ENCODE measurements around the gene DOCK10. TPM values are rescaled to one million over a fixed set of nuclear protein-coding genes. Genes with fewer than 3 reads are reported as not detected.

DOCK10 gene
- total RNA-seq, 1 experiment from 2014 or later, result 0.96 TPM

- no peaks in the 10 kb centered on the region for H3K4me1 Mint-ChIP-seq (ENCODE audit: insufficient read depth, unreplicated experiment)
- ChIA-PET POLR2A (interaction anchor here (0.6 to 5.5 kb wide), 3 partner anchors 8 to 83 kb away, joined by 3 to 25 read pairs (median 15); no protein-coding TSS in a partner anchor), CTCF (interaction anchor here (0.7 to 1.2 kb wide), 3 partner anchors 87 to 107 kb away, joined by 3 read pairs; no protein-coding TSS in a partner anchor)
- no peaks in the 10 kb centered on the region for H3K36me3 Mint-ChIP-seq (ENCODE audit: insufficient read depth, unreplicated experiment)
- TF ChIP-seq, protein P1, sequence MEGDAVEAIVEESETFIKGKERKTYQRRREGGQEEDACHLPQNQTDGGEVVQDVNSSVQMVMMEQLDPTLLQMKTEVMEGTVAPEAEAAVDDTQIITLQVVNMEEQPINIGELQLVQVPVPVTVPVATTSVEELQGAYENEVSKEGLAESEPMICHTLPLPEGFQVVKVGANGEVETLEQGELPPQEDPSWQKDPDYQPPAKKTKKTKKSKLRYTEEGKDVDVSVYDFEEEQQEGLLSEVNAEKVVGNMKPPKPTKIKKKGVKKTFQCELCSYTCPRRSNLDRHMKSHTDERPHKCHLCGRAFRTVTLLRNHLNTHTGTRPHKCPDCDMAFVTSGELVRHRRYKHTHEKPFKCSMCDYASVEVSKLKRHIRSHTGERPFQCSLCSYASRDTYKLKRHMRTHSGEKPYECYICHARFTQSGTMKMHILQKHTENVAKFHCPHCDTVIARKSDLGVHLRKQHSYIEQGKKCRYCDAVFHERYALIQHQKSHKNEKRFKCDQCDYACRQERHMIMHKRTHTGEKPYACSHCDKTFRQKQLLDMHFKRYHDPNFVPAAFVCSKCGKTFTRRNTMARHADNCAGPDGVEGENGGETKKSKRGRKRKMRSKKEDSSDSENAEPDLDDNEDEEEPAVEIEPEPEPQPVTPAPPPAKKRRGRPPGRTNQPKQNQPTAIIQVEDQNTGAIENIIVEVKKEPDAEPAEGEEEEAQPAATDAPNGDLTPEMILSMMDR (IDR thresholded peaks at IDR 0.05; ENCODE audit: unreplicated experiment), result no peak
- no peaks in the 10 kb centered on the region for H3K27me3 Mint-ChIP-seq (ENCODE audit: insufficient read depth, unreplicated experiment)
- intact Hi-C loops (cut with micrococcal nuclease), result no loop called here
- DNase-seq (ENCODE audit: unreplicated experiment), result no peak
- no peak overlapping the region for H3K4me3 Mint-ChIP-seq (ENCODE audit: unreplicated experiment)
- no peak overlapping the region for H3K27ac Mint-ChIP-seq (ENCODE audit: low read depth, unreplicated experiment)
- no peaks in the 10 kb centered on the region for H3K9me3 Mint-ChIP-seq (ENCODE audit: unreplicated experiment)
- no TSS peak for BruUV-seq (replicated peaks)
Observed at GRCh38 chr2:224894356-224894755, 147.9 kb downstream of the DOCK10 start.

DNA sequence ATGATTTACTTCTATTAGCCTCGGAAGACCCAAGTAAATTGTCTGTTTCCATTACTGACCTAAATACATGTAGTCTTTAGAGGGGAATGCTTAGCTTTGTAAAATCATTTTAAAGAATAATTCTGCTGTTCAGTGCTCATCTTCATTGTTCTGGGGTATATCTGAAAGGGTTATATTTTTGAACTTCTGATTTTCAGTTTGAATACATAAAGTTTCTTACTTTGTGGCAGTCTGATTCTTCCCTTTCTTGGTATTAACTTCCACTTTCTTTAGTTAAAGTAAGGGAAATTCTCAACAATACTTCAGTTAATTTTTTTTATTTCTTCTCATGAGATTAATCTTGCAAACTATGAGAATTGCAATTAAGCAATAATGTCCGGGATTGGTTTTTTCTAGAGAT lies 148.4 kb downstream of the DOCK10 start:
- Mint-ChIP-seq H3K27me3 (ENCODE audit: insufficient read depth, unreplicated experiment) (no peaks in the 10 kb centered on the region), H3K9me3 (ENCODE audit: unreplicated experiment) (no peaks in the 10 kb centered on the region), H3K36me3 (ENCODE audit: insufficient read depth, unreplicated experiment) (no peaks in the 10 kb centered on the region), H3K4me1 (ENCODE audit: insufficient read depth, unreplicated experiment) (no peaks in the 10 kb centered on the region), H3K4me3 (ENCODE audit: unreplicated experiment) (no peak overlapping the region), H3K27ac (ENCODE audit: low read depth, unreplicated experiment) (no peak overlapping the region)
- intact Hi-C loops (cut with micrococcal nuclease), result no loop called here
- ChIA-PET POLR2A (interaction anchor here (0.6 to 5.5 kb wide), 2 partner anchors 10 to 83 kb away, joined by 3 to 25 read pairs; no protein-coding TSS in a partner anchor), CTCF (interaction anchor here (0.6 to 1.1 kb wide), 2 partner anchors 73 to 108 kb away, joined by 3 to 4 read pairs; no protein-coding TSS in a partner anchor)
- BruUV-seq (replicated peaks), result no TSS peak
- DNase-seq (ENCODE audit: unreplicated experiment), result no peak
- TF ChIP-seq, protein P1 (IDR thresholded peaks at IDR 0.05; ENCODE audit: unreplicated experiment), result no peak

DNA sequence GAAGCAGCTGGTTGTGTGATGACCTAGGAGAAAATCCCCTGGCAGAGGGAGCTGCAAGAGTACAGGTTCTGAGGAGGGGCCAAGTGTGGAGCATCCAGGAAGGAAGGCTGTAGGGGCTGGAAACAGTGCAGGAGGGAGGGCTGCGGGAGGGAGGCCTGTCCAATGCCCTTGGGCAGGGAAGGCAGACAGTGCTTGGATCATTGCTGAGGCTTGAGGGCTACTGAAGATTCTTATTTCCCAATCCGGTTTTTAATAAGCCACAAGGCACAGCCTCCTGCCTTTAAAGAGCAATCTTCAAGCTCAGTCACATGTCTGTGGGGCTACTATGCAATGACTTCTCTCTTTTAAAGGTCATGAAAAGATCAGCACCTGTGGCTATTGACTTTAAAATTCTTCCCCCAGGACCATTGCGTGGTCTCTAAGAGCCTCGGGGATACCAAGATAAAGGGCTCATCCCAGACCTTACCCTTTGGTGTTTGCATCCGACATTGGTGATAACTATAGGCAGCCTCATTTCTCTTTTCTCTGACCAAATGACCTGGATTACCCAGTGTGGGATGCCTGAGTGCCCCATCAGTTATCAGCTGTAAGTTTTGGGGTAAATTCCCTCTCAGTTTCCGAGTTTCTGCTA lies 149.6 kb downstream of the DOCK10 start:
- no peaks in the 10 kb centered on the region for H3K27me3 Mint-ChIP-seq (ENCODE audit: insufficient read depth, unreplicated experiment)
- DNase-seq (ENCODE audit: unreplicated experiment), result no peak
- H3K36me3 Mint-ChIP-seq (ENCODE audit: insufficient read depth, unreplicated experiment), result no peaks in the 10 kb centered on the region
- ChIA-PET CTCF (interaction anchor here (0.6 kb wide), 1 partner anchor 523 kb away, joined by 3 read pairs; no protein-coding TSS in a partner anchor), POLR2A (interaction anchor here (0.6 kb wide), 1 partner anchor 1979 kb away, joined by 3 read pairs; no protein-coding TSS in a partner anchor)
- H3K4me1 Mint-ChIP-seq (ENCODE audit: insufficient read depth, unreplicated experiment), result no peaks in the 10 kb centered on the region
- no peaks in the 10 kb centered on the region for H3K9me3 Mint-ChIP-seq (ENCODE audit: unreplicated experiment)
- intact Hi-C loops (cut with micrococcal nuclease), result no loop called here
- BruUV-seq (replicated peaks), result no TSS peak
- no peak overlapping the region for H3K27ac Mint-ChIP-seq (ENCODE audit: low read depth, unreplicated experiment)
- no peak overlapping the region for H3K4me3 Mint-ChIP-seq (ENCODE audit: unreplicated experiment)
- TF ChIP-seq, protein P1 (IDR thresholded peaks at IDR 0.05; ENCODE audit: unreplicated experiment), result no peak

- H3K4me1 Mint-ChIP-seq (ENCODE audit: insufficient read depth, unreplicated experiment), result peaks cover 10% of the 10 kb centered on the region
- CTCF ChIA-PET, result interaction anchor here (0.6 kb wide), 1 partner anchor 1882 kb away, joined by 3 read pairs; no protein-coding TSS in a partner anchor
- TF ChIP-seq, protein P1 (IDR thresholded peaks at IDR 0.05; ENCODE audit: unreplicated experiment), result no peak
- no peaks in the 10 kb centered on the region for H3K9me3 Mint-ChIP-seq (ENCODE audit: unreplicated experiment)
- no peaks in the 10 kb centered on the region for H3K36me3 Mint-ChIP-seq (ENCODE audit: insufficient read depth, unreplicated experiment)
- no peak overlapping the region for H3K4me3 Mint-ChIP-seq (ENCODE audit: unreplicated experiment)
- no peaks in the 10 kb centered on the region for H3K27me3 Mint-ChIP-seq (ENCODE audit: insufficient read depth, unreplicated experiment)
- BruUV-seq (replicated peaks), result no TSS peak
- DNase-seq (ENCODE audit: unreplicated experiment), result no peak
- intact Hi-C loops (cut with micrococcal nuclease), result no loop called here
- POLR2A ChIA-PET, result interaction anchor here (1.1 kb wide), 1 partner anchor 20 kb away, joined by 4 read pairs; no protein-coding TSS in a partner anchor
- no peak overlapping the region for H3K27ac Mint-ChIP-seq (ENCODE audit: low read depth, unreplicated experiment)
Observed at GRCh38 chr2:224890372-224890771, 151.9 kb downstream of the DOCK10 start.

All from MCF 10A (cell line).